Endothelial cell of umbilical vein (primary cell): Measurements from ENCODE around the gene FSTL4.

Source experiments
- JUN ChIP-seq: IDR thresholded peaks from 2 replicates; pipeline ENCODE4 v1.6.1; 2011; ENCODE audit warnings: borderline replicate concordance, low read depth; ENCODE audit not compliant: insufficient read length, insufficient read depth
- TF ChIP-seq, protein P1 (sequence below): IDR thresholded peaks from 2 replicates; pipeline ENCODE4 v1.6.1; 2011; ENCODE audit not compliant: insufficient read depth, insufficient read length
- TF ChIP-seq, protein P2 (sequence below), 2 donors: IDR thresholded peaks; 1 replicate in 1 of 2; 2 replicates in 1 of 2; pipeline ENCODE4 v1.5.1; 2011; ENCODE audit warnings: low read length in 2 of 2, mild to moderate bottlenecking in 2 of 2, moderate library complexity in 2 of 2, control low read depth in 1 of 2, inconsistent platforms in 1 of 2, low read depth in 1 of 2; ENCODE audit not compliant: insufficient read depth in 1 of 2; ENCODE audit errors: extremely low read depth in 1 of 2

DNA sequence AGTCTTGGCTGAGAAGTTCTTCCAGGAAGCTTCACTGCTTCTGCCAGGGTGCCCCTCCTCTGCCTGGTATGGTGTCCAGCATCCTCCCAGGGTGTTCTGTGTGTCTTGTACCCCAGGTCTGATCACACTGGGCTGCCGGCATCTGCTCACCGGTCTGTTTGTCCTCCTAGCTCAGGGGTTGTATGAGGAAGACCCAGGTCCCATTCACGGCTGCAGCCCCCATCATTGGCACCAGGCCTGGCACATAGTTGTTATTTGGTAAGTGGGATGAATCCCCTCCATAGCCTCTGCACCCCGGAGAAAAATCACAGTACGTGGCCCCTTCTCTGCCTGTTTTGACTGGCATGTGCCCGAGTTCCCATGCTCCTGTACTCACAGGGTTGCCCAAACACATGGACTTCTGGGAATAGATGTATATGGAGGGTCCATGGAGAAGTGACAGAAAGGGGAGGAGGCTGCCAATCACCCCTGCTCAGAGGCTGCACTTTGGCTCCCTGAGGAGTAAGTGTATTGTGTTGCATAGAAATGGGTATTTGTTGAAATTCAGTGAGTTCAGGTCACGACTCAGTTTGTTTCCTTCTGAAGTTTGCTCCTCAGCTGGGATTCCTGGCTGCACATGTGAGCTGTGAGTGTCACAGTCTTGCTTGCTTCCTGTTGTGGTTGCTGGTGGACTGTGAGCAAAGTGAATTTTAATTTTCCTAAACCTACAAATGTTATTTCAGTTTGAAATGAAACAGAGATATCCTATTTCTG, 464.4 kb downstream of the FSTL4 start:
- TF ChIP-seq, protein P1, sequence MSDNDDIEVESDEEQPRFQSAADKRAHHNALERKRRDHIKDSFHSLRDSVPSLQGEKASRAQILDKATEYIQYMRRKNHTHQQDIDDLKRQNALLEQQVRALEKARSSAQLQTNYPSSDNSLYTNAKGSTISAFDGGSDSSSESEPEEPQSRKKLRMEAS = no peak
- TF ChIP-seq, protein P2, sequence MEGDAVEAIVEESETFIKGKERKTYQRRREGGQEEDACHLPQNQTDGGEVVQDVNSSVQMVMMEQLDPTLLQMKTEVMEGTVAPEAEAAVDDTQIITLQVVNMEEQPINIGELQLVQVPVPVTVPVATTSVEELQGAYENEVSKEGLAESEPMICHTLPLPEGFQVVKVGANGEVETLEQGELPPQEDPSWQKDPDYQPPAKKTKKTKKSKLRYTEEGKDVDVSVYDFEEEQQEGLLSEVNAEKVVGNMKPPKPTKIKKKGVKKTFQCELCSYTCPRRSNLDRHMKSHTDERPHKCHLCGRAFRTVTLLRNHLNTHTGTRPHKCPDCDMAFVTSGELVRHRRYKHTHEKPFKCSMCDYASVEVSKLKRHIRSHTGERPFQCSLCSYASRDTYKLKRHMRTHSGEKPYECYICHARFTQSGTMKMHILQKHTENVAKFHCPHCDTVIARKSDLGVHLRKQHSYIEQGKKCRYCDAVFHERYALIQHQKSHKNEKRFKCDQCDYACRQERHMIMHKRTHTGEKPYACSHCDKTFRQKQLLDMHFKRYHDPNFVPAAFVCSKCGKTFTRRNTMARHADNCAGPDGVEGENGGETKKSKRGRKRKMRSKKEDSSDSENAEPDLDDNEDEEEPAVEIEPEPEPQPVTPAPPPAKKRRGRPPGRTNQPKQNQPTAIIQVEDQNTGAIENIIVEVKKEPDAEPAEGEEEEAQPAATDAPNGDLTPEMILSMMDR (IDR thresholded peaks at IDR 0.05; ENCODE audit: extremely low read depth in 1 of 2, insufficient read depth in 1 of 2, low read depth in 1 of 2, low read length in 2 of 2) = no peak
- no peak for TF ChIP-seq JUN
